Measurements from ENCODE around the gene CALN1. TPM values are rescaled to one million over a fixed set of nuclear protein-coding genes. Genes with fewer than 3 reads are reported as not detected.

CALN1 gene
- total and polyA plus RNA-seq, 2 experiments from 2014 or later: 0.23 to 0.28 TPM

DNA sequence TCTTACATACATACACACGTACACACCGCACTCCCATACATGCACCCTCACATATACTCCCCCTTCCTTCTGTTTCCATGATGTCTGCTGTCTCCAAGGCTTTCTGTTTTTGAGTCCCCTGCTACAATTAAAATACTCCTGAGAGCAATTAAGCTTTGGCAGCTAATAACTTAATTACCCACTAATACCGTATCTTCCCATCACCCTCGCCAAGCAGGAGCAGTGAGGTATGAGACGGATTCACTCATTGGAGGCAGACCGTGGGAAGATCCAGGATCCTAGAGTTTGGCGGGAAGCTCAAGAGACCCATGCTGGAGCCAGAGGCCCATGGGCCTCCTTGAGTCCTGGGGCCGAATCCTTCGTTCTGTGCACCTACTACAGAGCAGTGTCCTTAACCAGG lies 1.7 kb upstream of the CALN1 start:
- H3K79me2 ChIP-seq: no peaks in the 10 kb centered on the region
- H3K4me3 ChIP-seq: no peak overlapping the region
- no peak overlapping the region for H3K4me2 ChIP-seq
- no peaks in the 10 kb centered on the region for H3K9me2 ChIP-seq (replicated peaks; ENCODE audit: insufficient read depth)
- H3K4me1 ChIP-seq (ENCODE audit: insufficient read depth): no peaks in the 10 kb centered on the region
- H3K27me3 ChIP-seq: no peaks in the 10 kb centered on the region
- TF ChIP-seq CTCF (IDR thresholded peaks at IDR 0.05; ENCODE audit: poor library complexity) (no peak), EZH2phosphoT487 (IDR thresholded peaks at IDR 0.05; ENCODE audit: low read depth, severe bottlenecking, unreplicated experiment) (no peak), EZH2 (IDR thresholded peaks at IDR 0.05; ENCODE audit: borderline replicate concordance) (no peak)
- H4K20me1 ChIP-seq (ENCODE audit: insufficient read depth, poor library complexity, severe bottlenecking): no peaks in the 10 kb centered on the region
- WGBS (ENCODE audit: low lambda C conversion rate, missing lambda C conversion rate): 91% methylated on average over 9 of the region's 9 CpGs
- no peak for DNase-seq (ENCODE audit: low spot score)
- H3K36me3 ChIP-seq (replicated peaks; ENCODE audit: insufficient read depth, low read depth): no peaks in the 10 kb centered on the region
- H3K27ac ChIP-seq: no peak overlapping the region
- H2AFZ ChIP-seq: no peak overlapping the region
- H3K9me3 ChIP-seq (ENCODE audit: low read depth): no peaks in the 10 kb centered on the region

DNA sequence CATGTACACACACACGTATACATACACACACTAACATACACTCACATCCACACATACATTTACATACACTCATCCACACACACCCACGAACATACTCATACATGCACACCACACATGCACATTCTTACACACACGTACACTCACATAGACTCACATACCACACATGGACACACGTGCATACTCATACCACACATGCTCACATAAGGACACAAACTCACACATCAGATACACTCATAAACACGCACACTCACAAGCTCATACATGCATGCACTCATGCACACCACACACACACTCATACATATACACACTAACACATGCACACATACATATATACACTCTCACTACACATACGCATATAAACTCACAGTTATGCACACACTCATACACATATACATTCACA lies 1.2 kb upstream of the CALN1 start:
- H3K4me2 ChIP-seq: no peak overlapping the region
- H3K9me2 ChIP-seq (replicated peaks; ENCODE audit: insufficient read depth): no peaks in the 10 kb centered on the region
- no peak overlapping the region for H2AFZ ChIP-seq
- H3K4me1 ChIP-seq (ENCODE audit: insufficient read depth): no peaks in the 10 kb centered on the region
- no peak overlapping the region for H3K27ac ChIP-seq
- H4K20me1 ChIP-seq (ENCODE audit: insufficient read depth, poor library complexity, severe bottlenecking): no peaks in the 10 kb centered on the region
- no peaks in the 10 kb centered on the region for H3K36me3 ChIP-seq (replicated peaks; ENCODE audit: insufficient read depth, low read depth)
- no peak for TF ChIP-seq EZH2 (IDR thresholded peaks at IDR 0.05; ENCODE audit: borderline replicate concordance)
- TF ChIP-seq CTCF (IDR thresholded peaks at IDR 0.05; ENCODE audit: poor library complexity): no peak
- TF ChIP-seq EZH2phosphoT487 (IDR thresholded peaks at IDR 0.05; ENCODE audit: low read depth, severe bottlenecking, unreplicated experiment): no peak
- H3K79me2 ChIP-seq: no peaks in the 10 kb centered on the region
- 97% methylated on average over 6 of the region's 6 CpGs for WGBS (ENCODE audit: low lambda C conversion rate, missing lambda C conversion rate)
- no peak for DNase-seq (ENCODE audit: low spot score)
- no peaks in the 10 kb centered on the region for H3K27me3 ChIP-seq
- H3K4me3 ChIP-seq: no peak overlapping the region
- H3K9me3 ChIP-seq (ENCODE audit: low read depth): no peaks in the 10 kb centered on the region

GRCh38 chr7:72411419-72411818 lies 719 bp downstream of the CALN1 start:
- H3K9me3 ChIP-seq (ENCODE audit: low read depth): no peaks in the 10 kb centered on the region
- no peaks in the 10 kb centered on the region for H3K36me3 ChIP-seq (replicated peaks; ENCODE audit: insufficient read depth, low read depth)
- 82% methylated on average over 4 of the region's 4 CpGs for WGBS (ENCODE audit: low lambda C conversion rate, missing lambda C conversion rate)
- no peaks in the 10 kb centered on the region for H3K79me2 ChIP-seq
- no peaks in the 10 kb centered on the region for H3K27me3 ChIP-seq
- no peaks in the 10 kb centered on the region for H4K20me1 ChIP-seq (ENCODE audit: insufficient read depth, poor library complexity, severe bottlenecking)
- no peak overlapping the region for H3K4me2 ChIP-seq
- no peak for TF ChIP-seq EZH2 (IDR thresholded peaks at IDR 0.05; ENCODE audit: borderline replicate concordance)
- no peak overlapping the region for H2AFZ ChIP-seq
- H3K9me2 ChIP-seq (replicated peaks; ENCODE audit: insufficient read depth): no peaks in the 10 kb centered on the region
- H3K27ac ChIP-seq: no peak overlapping the region
- no peaks in the 10 kb centered on the region for H3K4me1 ChIP-seq (ENCODE audit: insufficient read depth)
- no peak overlapping the region for H3K4me3 ChIP-seq
- DNase-seq (ENCODE audit: low spot score): no peak

- no peaks in the 10 kb centered on the region for H3K27me3 ChIP-seq
- H3K36me3 ChIP-seq (replicated peaks; ENCODE audit: insufficient read depth, low read depth): no peaks in the 10 kb centered on the region
- H3K9me2 ChIP-seq (replicated peaks; ENCODE audit: insufficient read depth): no peaks in the 10 kb centered on the region
- no peaks in the 10 kb centered on the region for H3K4me1 ChIP-seq (ENCODE audit: insufficient read depth)
- H3K79me2 ChIP-seq: no peaks in the 10 kb centered on the region
- TF ChIP-seq EZH2 (IDR thresholded peaks at IDR 0.05; ENCODE audit: borderline replicate concordance): no peak
- TF ChIP-seq EZH2phosphoT487 (IDR thresholded peaks at IDR 0.05; ENCODE audit: low read depth, severe bottlenecking, unreplicated experiment): no peak
- no peak for TF ChIP-seq CTCF (IDR thresholded peaks at IDR 0.05; ENCODE audit: poor library complexity)
- H3K4me2 ChIP-seq: no peak overlapping the region
- no peak overlapping the region for H3K4me3 ChIP-seq
- no peak overlapping the region for H3K27ac ChIP-seq
- no peaks in the 10 kb centered on the region for H4K20me1 ChIP-seq (ENCODE audit: insufficient read depth, poor library complexity, severe bottlenecking)
- no peak overlapping the region for H2AFZ ChIP-seq
- no peak for DNase-seq (ENCODE audit: low spot score)
- 52% methylated on average over 3 of the region's 3 CpGs for WGBS (ENCODE audit: low lambda C conversion rate, missing lambda C conversion rate)
- H3K9me3 ChIP-seq (ENCODE audit: low read depth): no peaks in the 10 kb centered on the region
Measured at GRCh38 chr7:72409638-72410015, 2.5 kb downstream of the CALN1 start.
